Heart left ventricle (tissue), 13 donors: ENCODE results near the gene GLYR1.

Experiments
- CTCF ChIP-seq, 12 donors: fragments of 200-600 bp; sonication (generic) in 4 of 12; IDR thresholded peaks; one replicate each; pipeline versions ENCODE4 v1.5.0 to v1.8.0; 2018 to 2022; ENCODE audit warnings: antibody characterized with exemption in 12 of 12, mild to moderate bottlenecking in 5 of 12
- POLR2A ChIP-seq, 2 donors: fragments of 450-650 bp; IDR thresholded peaks; one replicate each; pipeline ENCODE4 v1.6.1; 2017; ENCODE audit warnings: antibody characterized with exemption in 2 of 2, mild to moderate bottlenecking in 2 of 2, moderate library complexity in 2 of 2
- donor health status: ischemic (EF 13 %, LVEDD 7.1; RV severe dilation, severe dysfunction).
- donor health status: DM: no; HTN: yes; CAD: no.
- donor health status: DM: no; HTN: no; CAD: no.
- donor health status: ischemic (EF 25% LVEDD 6.9; RV normal size, moderate dysfunction).
- donor health status: ischemic (EF 25% LVEDD 5.7; RV mildly dilated, moderate dysfunction).
- donor health status: ischemic (EF 35%, LVEDD 5.7; RV mildly dilated, moderate dysfunction).
- donor health status: nonischemic (EF 11% LVEDD 7.7; RV severe dilation, severe dysfunction).
- donor health status: DM: yes; HTN: yes; CAD: no.
- donor health status: PGD.
- donor health status: ischemic (EF 29% LVEDD 5.4; RV normal size, mild dysfunction).
- donor health status: nonischemic (EF 23%, LVEDD 6.1; RV moderate dilation, normal function).

- TF ChIP-seq POLR2A (IDR thresholded peaks at IDR 0.05) (no peak), CTCF (IDR thresholded peaks at IDR 0.05) (no peak)
These were observed 8.7 kb upstream of the GLYR1 start for GRCh38 chr16:4855804-4856203.
